MCF 10A (cell line): ENCODE data around the gene KCNMA1. TPM values are rescaled to one million over a fixed set of nuclear protein-coding genes. Genes with fewer than 3 reads are reported as not detected.

Source experiments
- BruUV-seq: library from RNA; stranded (reverse); fragments of 400-500 nt; replicated peaks from 2 replicates; lab custom pipeline; 2021; lab: Mats Ljungman, UMichigan
- CTCF ChIA-PET: fragments of 300-600 bp; sonication (Branson Sonifier 250); formaldehyde crosslinking; extraction: SDS; loops from one replicate; lab custom pipeline; 2021; ENCODE audit warnings: antibody characterized with exemption, inconsistent platforms; lab: Yijun Ruan, JAX
- POLR2A ChIA-PET: fragments of 300-600, 350-650 bp; sonication (Branson Sonifier 250); formaldehyde crosslinking; extraction: SDS; loops from one replicate; lab custom pipeline; 2020; ENCODE audit warnings: antibody characterized with exemption, inconsistent platforms; lab: Yijun Ruan, JAX
- DNase-seq: peaks from one replicate; pipeline ENCODE4 v3.0.0-alpha.2; 2018; ENCODE audit not compliant: unreplicated experiment
- H3K27ac Mint-ChIP-seq: one replicate; pipeline ENCODE4 v1.8.0; 2022; ENCODE audit warnings: mild to moderate bottlenecking, low read depth, mixed read lengths; ENCODE audit not compliant: unreplicated experiment
- H3K27me3 Mint-ChIP-seq: one replicate; pipeline ENCODE4 v1.8.0; 2022; ENCODE audit warnings: mixed read lengths; ENCODE audit not compliant: insufficient read depth, unreplicated experiment
- H3K36me3 Mint-ChIP-seq: one replicate; pipeline ENCODE4 v1.8.0; 2022; ENCODE audit warnings: mild to moderate bottlenecking, moderate library complexity, mixed read lengths; ENCODE audit not compliant: insufficient read depth, unreplicated experiment
- H3K4me1 Mint-ChIP-seq: one replicate; pipeline ENCODE4 v1.8.0; 2022; ENCODE audit warnings: mixed read lengths; ENCODE audit not compliant: insufficient read depth, unreplicated experiment
- H3K4me3 Mint-ChIP-seq: one replicate; pipeline ENCODE4 v1.8.0; 2022; ENCODE audit warnings: mild to moderate bottlenecking, moderate library complexity, mixed read lengths; ENCODE audit not compliant: unreplicated experiment
- H3K9me3 Mint-ChIP-seq: one replicate; pipeline ENCODE4 v1.8.0; 2022; ENCODE audit warnings: mixed read lengths; ENCODE audit not compliant: unreplicated experiment
- intact Hi-C: fragments of 100-400 bp; cut with micrococcal nuclease; formaldehyde crosslinking; loops from 2 replicates; pipeline ENCODE4 v1.14.1; 2022
- total RNA-seq: library from RNA; stranded (reverse); gene quantifications from 2 replicates; pipeline ENCODE4 v1.2.3, GENCODE V29; 2022
- TF ChIP-seq, protein P1 (sequence below): fragments of 200-600 bp; IDR thresholded peaks from one replicate; pipeline ENCODE4 v1.8.0; 2022; ENCODE audit warnings: antibody characterized with exemption, mild to moderate bottlenecking; ENCODE audit not compliant: unreplicated experiment

The KCNMA1 gene
- total RNA-seq, 1 experiment from 2014 or later: 7.5 TPM

GRCh38 chr10:77177161-77177560, 460.4 kb downstream of the KCNMA1 start:
- Mint-ChIP-seq H3K27ac (no peak overlapping the region), H3K4me1 (peaks cover 8% of the 10 kb centered on the region), H3K27me3 (no peaks in the 10 kb centered on the region), H3K9me3 (no peaks in the 10 kb centered on the region), H3K4me3 (no peak overlapping the region), H3K36me3 (no peaks in the 10 kb centered on the region)
- intact Hi-C loops: loop anchor here (5.0 kb wide), 1 partner anchor 60 kb away; no protein-coding TSS in a partner anchor
- BruUV-seq: no TSS peak
- ChIA-PET POLR2A (no interaction called here), CTCF (interaction anchor here (0.6 to 17.6 kb wide), 4 partner anchors 167 to 528 kb away, joined by 3 to 267 read pairs (median 4); no protein-coding TSS in a partner anchor)
- no peak for DNase-seq
- TF ChIP-seq, protein P1, sequence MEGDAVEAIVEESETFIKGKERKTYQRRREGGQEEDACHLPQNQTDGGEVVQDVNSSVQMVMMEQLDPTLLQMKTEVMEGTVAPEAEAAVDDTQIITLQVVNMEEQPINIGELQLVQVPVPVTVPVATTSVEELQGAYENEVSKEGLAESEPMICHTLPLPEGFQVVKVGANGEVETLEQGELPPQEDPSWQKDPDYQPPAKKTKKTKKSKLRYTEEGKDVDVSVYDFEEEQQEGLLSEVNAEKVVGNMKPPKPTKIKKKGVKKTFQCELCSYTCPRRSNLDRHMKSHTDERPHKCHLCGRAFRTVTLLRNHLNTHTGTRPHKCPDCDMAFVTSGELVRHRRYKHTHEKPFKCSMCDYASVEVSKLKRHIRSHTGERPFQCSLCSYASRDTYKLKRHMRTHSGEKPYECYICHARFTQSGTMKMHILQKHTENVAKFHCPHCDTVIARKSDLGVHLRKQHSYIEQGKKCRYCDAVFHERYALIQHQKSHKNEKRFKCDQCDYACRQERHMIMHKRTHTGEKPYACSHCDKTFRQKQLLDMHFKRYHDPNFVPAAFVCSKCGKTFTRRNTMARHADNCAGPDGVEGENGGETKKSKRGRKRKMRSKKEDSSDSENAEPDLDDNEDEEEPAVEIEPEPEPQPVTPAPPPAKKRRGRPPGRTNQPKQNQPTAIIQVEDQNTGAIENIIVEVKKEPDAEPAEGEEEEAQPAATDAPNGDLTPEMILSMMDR: no peak

DNA sequence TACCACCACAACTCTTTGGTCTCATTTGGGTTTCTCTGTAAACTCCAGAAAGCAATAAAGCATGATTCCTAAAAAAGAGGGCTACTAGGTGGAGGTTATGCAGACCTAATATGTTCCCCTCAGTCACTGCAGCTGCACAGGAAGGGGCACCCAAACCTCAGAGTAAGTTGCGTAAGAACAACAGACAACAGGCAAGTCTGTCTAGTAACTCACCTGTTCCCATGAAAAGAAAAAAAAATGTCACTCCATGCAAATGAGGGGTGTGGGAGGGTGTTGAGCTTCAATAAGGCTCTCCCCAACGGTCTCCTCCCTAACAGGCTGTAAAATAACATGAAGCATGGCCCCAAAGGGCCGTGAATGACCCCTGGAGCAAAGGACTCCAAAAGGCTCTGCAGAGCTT, 461.4 kb downstream of the KCNMA1 start:
- TF ChIP-seq, protein P1: no peak
- Mint-ChIP-seq H3K4me1 (peaks cover 8% of the 10 kb centered on the region), H3K27ac (no peak overlapping the region), H3K4me3 (no peak overlapping the region), H3K36me3 (no peaks in the 10 kb centered on the region), H3K9me3 (no peaks in the 10 kb centered on the region), H3K27me3 (no peaks in the 10 kb centered on the region)
- intact Hi-C loops: loop anchor here (5.0 kb wide), 1 partner anchor 61 kb away; no protein-coding TSS in a partner anchor
- ChIA-PET POLR2A (no interaction called here), CTCF (interaction anchor here (0.6 to 17.6 kb wide), 6 partner anchors 11 to 598 kb away, joined by 3 to 267 read pairs (median 32); no protein-coding TSS in a partner anchor)
- no peak for DNase-seq
- no TSS peak for BruUV-seq

GRCh38 chr10:77175631-77176222, 461.9 kb downstream of the KCNMA1 start:
- H3K27me3 Mint-ChIP-seq: no peaks in the 10 kb centered on the region
- H3K36me3 Mint-ChIP-seq: no peaks in the 10 kb centered on the region
- DNase-seq: no peak
- no peaks in the 10 kb centered on the region for H3K9me3 Mint-ChIP-seq
- ChIA-PET POLR2A (no interaction called here), CTCF (interaction anchor here (0.6 to 17.6 kb wide), 6 partner anchors 11 to 599 kb away, joined by 3 to 267 read pairs (median 32); no protein-coding TSS in a partner anchor)
- H3K4me3 Mint-ChIP-seq: no peak overlapping the region
- intact Hi-C loops: loop anchor here (2.0 to 5.0 kb wide), 2 partner anchors 62 to 217 kb away; no protein-coding TSS in a partner anchor
- TF ChIP-seq, protein P1: no peak
- no TSS peak for BruUV-seq
- peaks cover 8% of the 10 kb centered on the region for H3K4me1 Mint-ChIP-seq
- H3K27ac Mint-ChIP-seq: no peak overlapping the region
